Small intestine (tissue), 7 donors: Measurements from ENCODE around the gene GIT1. TPM values are rescaled to one million over a fixed set of nuclear protein-coding genes. Genes with fewer than 3 reads are reported as not detected.

ENCODE experiments used
- DNase-seq, 2 donors: peaks; one replicate each; pipeline versions ENCODE4 v3.0.0 to v3.0.0-alpha.2; 2013
- FAIRE-seq: peaks from 2 replicates; lab custom pipeline; 2012; peaks lifted over from hg19 to GRCh38; lab: Jason Lieb, UNC
- H3K27ac ChIP-seq, 3 donors: one replicate each; pipeline ENCODE4 v1.5.1; 2013; ENCODE audit warnings: low read length in 2 of 3, mild to moderate bottlenecking in 2 of 3, control low read depth in 1 of 3, inconsistent platforms in 1 of 3, low read depth in 1 of 3, moderate library complexity in 1 of 3
- H3K27me3 ChIP-seq, 3 donors: one replicate each; pipeline ENCODE4 v1.6.1; 2013; ENCODE audit warnings: low read length in 3 of 3, inconsistent platforms in 1 of 3; ENCODE audit not compliant: control insufficient read depth in 3 of 3, insufficient read depth in 3 of 3
- H3K36me3 ChIP-seq, 3 donors: one replicate each; pipeline ENCODE4 v1.6.1; 2013; ENCODE audit warnings: low read length in 3 of 3, inconsistent platforms in 1 of 3, low read depth in 1 of 3, mild to moderate bottlenecking in 1 of 3, moderate library complexity in 1 of 3; ENCODE audit not compliant: control insufficient read depth in 3 of 3, insufficient read depth in 2 of 3
- H3K4me1 ChIP-seq, 3 donors: one replicate each; pipeline ENCODE4 v1.6.1; 2013; ENCODE audit warnings: low read length in 2 of 3, inconsistent platforms in 1 of 3, low read depth in 1 of 3, mild to moderate bottlenecking in 1 of 3, moderate library complexity in 1 of 3; ENCODE audit not compliant: control insufficient read depth in 3 of 3, insufficient read depth in 2 of 3
- H3K4me3 ChIP-seq, 3 donors: one replicate each; pipeline ENCODE4 v1.5.1; 2013; ENCODE audit warnings: low read length in 3 of 3, control low read depth in 1 of 3, inconsistent platforms in 1 of 3, low read depth in 1 of 3, mild to moderate bottlenecking in 1 of 3, moderate library complexity in 1 of 3
- H3K9me3 ChIP-seq, 2 donors: one replicate each; pipeline ENCODE4 v1.6.1; 2013; ENCODE audit warnings: low read depth in 1 of 2, low read length in 1 of 2; ENCODE audit not compliant: control insufficient read depth in 2 of 2, insufficient read depth in 1 of 2
- WGBS, 3 donors: extraction: QIAGEN DNeasy Blood & Tissue Kit; methylation state at CpG; one replicate each; pipeline ENCODE4 v1.1.7; 2013; 5-methylcytosine and 5-hydroxymethylcytosine counted together
- polyA plus RNA-seq, 4 donors: library from polyadenylated mRNA; stranded (reverse) in 3 of 4; unstranded in 1 of 4; fragments of 200-250 nt in 3 of 4; fragments of 120-200 nt in 1 of 4; gene quantifications; one replicate each; pipeline versions ENCODE4 v1.2.1 to v1.2.3, GENCODE V29; 2013
- donor health status: healthy with polysubstance abuse.
- donor health status: control.
- donor health status: control.
- donor health status: Bipolar disorder and iron deficiency.
- donor health status: healthy.

GIT1 gene
- polyA plus RNA-seq, 4 donors = 19.7 to 36.2 (median 25.5) TPM

GRCh38 chr17:29625037-29625750, 35.7 kb upstream of the GIT1 start:
- Histone ChIP-seq H3K27ac (no peak overlapping the region), H3K4me3 (no peak overlapping the region), H3K4me1 (peaks cover 0 to 7% (median 0%) of the 10 kb centered on the region in 3 donors), H3K27me3 (peaks cover 0 to 38% (median 0%) of the 10 kb centered on the region in 3 donors), H3K9me3 (no peaks in the 10 kb centered on the region), H3K36me3 (peaks cover 0 to 2% (median 1%) of the 10 kb centered on the region in 3 donors)
- 82 to 94% (median 87%) methylated on average over 8 of the region's 8 CpGs for WGBS, 3 donors
- no peak for FAIRE-seq
- no peak for DNase-seq

GRCh38 chr17:29624586-29624985, 35.1 kb upstream of the GIT1 start:
- no peak for DNase-seq
- no peak overlapping the region for H3K4me3 ChIP-seq
- H3K27me3 ChIP-seq = peaks cover 0 to 44% (median 0%) of the 10 kb centered on the region in 3 donors
- 71 to 81% (median 73%) methylated on average over 4 of the region's 4 CpGs for WGBS, 3 donors
- H3K36me3 ChIP-seq = peaks cover 0 to 2% (median 0%) of the 10 kb centered on the region in 3 donors
- no peak overlapping the region for H3K27ac ChIP-seq
- no peaks in the 10 kb centered on the region for H3K9me3 ChIP-seq
- FAIRE-seq = no peak
- H3K4me1 ChIP-seq = peaks cover 0 to 7% (median 0%) of the 10 kb centered on the region in 3 donors

GRCh38 chr17:29623283-29623647, 33.8 kb upstream of the GIT1 start:
- peak overlapping the region in 1 of 3 donors; percentile 40 for H3K4me3 ChIP-seq
- no peak for FAIRE-seq

GRCh38 chr17:29622337-29623282, 33.2 kb upstream of the GIT1 start, which contains the start of gene CORO6:
TSS of gene CORO6 (minus strand) at chr17:29622912. CDS start at chr17:29621421, 1,491 bp downstream.
- Histone ChIP-seq H3K4me3 (peak within 1 kb of the TSS; percentile 40 to 49 (median 41)), H3K27me3 (peaks cover 0 to 63% (median 0%) of the 10 kb centered on the region in 3 donors), H3K4me1 (peaks cover 0 to 13% (median 0%) of the 10 kb centered on the region in 3 donors), H3K36me3 (no peaks in the 10 kb centered on the region), H3K9me3 (no peaks in the 10 kb centered on the region), H3K27ac (no peak within 1 kb of the TSS)
- FAIRE-seq (no peak), DNase-seq (peak; percentile 32 to 68)
- 2 to 3% (median 3%) methylated on average over 69 to 77 of the region's 77 CpGs for WGBS, 3 donors

More at GRCh38 chr17:29623283-29623647, 33.8 kb upstream of the GIT1 start:
- no peak for DNase-seq
- Histone ChIP-seq H3K4me1 (peaks cover 0 to 7% (median 0%) of the 10 kb centered on the region in 3 donors), H3K36me3 (peaks cover 0 to 2% (median 0%) of the 10 kb centered on the region in 3 donors), H3K27ac (no peak overlapping the region), H3K27me3 (peaks cover 0 to 57% (median 0%) of the 10 kb centered on the region in 3 donors), H3K9me3 (no peaks in the 10 kb centered on the region)
- 39 to 51% (median 46%) methylated on average over 4 of the region's 4 CpGs for WGBS, 3 donors

GRCh38 chr17:29621751-29622194, 32.3 kb upstream of the GIT1 start:
- Histone ChIP-seq H3K4me1 (peaks cover 0 to 21% (median 0%) of the 10 kb centered on the region in 3 donors), H3K27ac (no peak overlapping the region), H3K36me3 (no peaks in the 10 kb centered on the region), H3K4me3 (no peak overlapping the region), H3K9me3 (no peaks in the 10 kb centered on the region), H3K27me3 (peaks cover 0 to 72% (median 0%) of the 10 kb centered on the region in 3 donors)
- 72 to 77% (median 75%) methylated on average over 8 of the region's 8 CpGs for WGBS, 3 donors
- DNase-seq (no peak), FAIRE-seq (no peak)

- Histone ChIP-seq H3K27ac (no peak overlapping the region), H3K4me1 (peaks cover 3 to 30% (median 4%) of the 10 kb centered on the region in 3 donors), H3K27me3 (peaks cover 0 to 80% (median 0%) of the 10 kb centered on the region in 3 donors), H3K36me3 (no peaks in the 10 kb centered on the region), H3K4me3 (no peak overlapping the region), H3K9me3 (no peaks in the 10 kb centered on the region)
- WGBS, 3 donors = 89 to 97% (median 95%) methylated on average over 11 to 12 of the region's 12 CpGs
- FAIRE-seq = no peak
- no peak for DNase-seq
Observed at GRCh38 chr17:29620779-29621500, 31.5 kb upstream of the GIT1 start.

GRCh38 chr17:29620271-29620670, 30.8 kb upstream of the GIT1 start:
- Histone ChIP-seq H3K4me1 (peaks cover 3 to 35% (median 6%) of the 10 kb centered on the region in 3 donors), H3K27me3 (peaks cover 0 to 86% (median 0%) of the 10 kb centered on the region in 3 donors), H3K27ac (no peak overlapping the region), H3K36me3 (no peaks in the 10 kb centered on the region), H3K9me3 (no peaks in the 10 kb centered on the region), H3K4me3 (no peak overlapping the region)
- no peak for FAIRE-seq
- WGBS, 3 donors = 91 to 94% (median 91%) methylated on average over 4 of the region's 4 CpGs
- no peak for DNase-seq
